GM06990 (cell line): ENCODE data around the gene NINL.

Source experiments
- DNase-seq: peaks from one replicate; pipeline ENCODE4 v3.0.0-alpha.2; 2011; ENCODE audit not compliant: insufficient read length; ENCODE audit errors: extremely low read depth
- H3K27me3 ChIP-seq: replicated peaks from 2 replicates; pipeline ENCODE4 v1.6.0; 2011; ENCODE audit warnings: low read length; ENCODE audit not compliant: control insufficient read depth, insufficient read depth
- H3K36me3 ChIP-seq: 2 replicates; pipeline ENCODE4 v1.5.1; 2011; ENCODE audit warnings: low read length; ENCODE audit not compliant: control insufficient read depth, insufficient read depth
- H3K4me3 ChIP-seq: replicated peaks from 2 replicates; pipeline ENCODE4 v1.5.1; 2011; ENCODE audit warnings: low read depth, mild to moderate bottlenecking, control low read depth, low read length
- CTCF ChIP-seq: IDR thresholded peaks from 2 replicates; pipeline ENCODE4 v1.5.1; 2011; ENCODE audit warnings: low read length, control low read depth, mild to moderate bottlenecking, inconsistent platforms; ENCODE audit not compliant: insufficient read depth, poor library complexity, severe bottlenecking

The NINL gene

GRCh38 chr20:25548613-25549086 is 36.7 kb downstream of the NINL start:
- TF ChIP-seq CTCF = no peak
- Histone ChIP-seq H3K36me3 (no peaks in the 10 kb centered on the region), H3K4me3 (no peak overlapping the region), H3K27me3 (no peaks in the 10 kb centered on the region)
- DNase-seq = no peak

GRCh38 chr20:25547999-25548398 is 37.3 kb downstream of the NINL start:
- TF ChIP-seq CTCF = no peak
- H3K36me3 ChIP-seq = no peaks in the 10 kb centered on the region
- DNase-seq = no peak
- no peaks in the 10 kb centered on the region for H3K27me3 ChIP-seq
- H3K4me3 ChIP-seq = no peak overlapping the region

- no peak for TF ChIP-seq CTCF
- no peaks in the 10 kb centered on the region for H3K36me3 ChIP-seq
- H3K27me3 ChIP-seq = no peaks in the 10 kb centered on the region
- no peak overlapping the region for H3K4me3 ChIP-seq
- no peak for DNase-seq
These were observed 38.3 kb downstream of the NINL start for GRCh38 chr20:25547063-25547462.

GRCh38 chr20:25546048-25546447 is 39.3 kb downstream of the NINL start:
- DNase-seq = no peak
- TF ChIP-seq CTCF = no peak
- no peaks in the 10 kb centered on the region for H3K27me3 ChIP-seq

GRCh38 chr20:25545171-25545570 is 40.2 kb downstream of the NINL start:
- Histone ChIP-seq H3K4me3 (no peak overlapping the region), H3K36me3 (no peaks in the 10 kb centered on the region), H3K27me3 (no peaks in the 10 kb centered on the region)
- TF ChIP-seq CTCF = no peak
- DNase-seq = no peak

More at GRCh38 chr20:25546048-25546447, 39.3 kb downstream of the NINL start:
- Histone ChIP-seq H3K36me3 (no peaks in the 10 kb centered on the region), H3K4me3 (no peak overlapping the region)

GRCh38 chr20:25544734-25545133 is 40.6 kb downstream of the NINL start:
- no peak for TF ChIP-seq CTCF
- Histone ChIP-seq H3K4me3 (no peak overlapping the region), H3K27me3 (no peaks in the 10 kb centered on the region), H3K36me3 (no peaks in the 10 kb centered on the region)
- no peak for DNase-seq
